DOHH2 (cell line): ENCODE data around the gene ADAMTS9.

ENCODE experiments used
- H3F3A ChIP-seq: fragments of 200-600 bp; sonication (generic), shearing (Covaris generic); 2 replicates; pipeline ENCODE4 v1.6.0; 2016; ENCODE audit warnings: antibody characterized with exemption, mild to moderate bottlenecking; ENCODE audit not compliant: control insufficient read depth, insufficient read depth
- H3K27ac ChIP-seq: fragments of 200-600 bp; sonication (generic); 2 replicates; pipeline ENCODE4 v1.5.1; 2014; ENCODE audit warnings: low read depth, mild to moderate bottlenecking, low read length, moderate library complexity
- H3K27me3 ChIP-seq: fragments of 200-600 bp; sonication (generic); 2 replicates; pipeline ENCODE4 v1.6.1; 2014; ENCODE audit warnings: mild to moderate bottlenecking, low read length, mixed read lengths; ENCODE audit not compliant: control insufficient read depth
- H3K36me3 ChIP-seq: fragments of 200-600 bp; sonication (generic); 2 replicates; pipeline ENCODE4 v1.6.1; 2014; ENCODE audit warnings: mild to moderate bottlenecking, low read length, moderate library complexity, mixed read lengths; ENCODE audit not compliant: control insufficient read depth
- H3K4me1 ChIP-seq: fragments of 200-600 bp; sonication (generic); 2 replicates; pipeline ENCODE4 v1.6.1; 2014; ENCODE audit warnings: mild to moderate bottlenecking, low read length, mixed read lengths; ENCODE audit not compliant: control insufficient read depth
- H3K4me2 ChIP-seq: fragments of 200-600 bp; sonication (generic); 2 replicates; pipeline ENCODE4 v1.6.0; 2014; ENCODE audit warnings: mild to moderate bottlenecking, low read length, moderate library complexity
- H3K4me3 ChIP-seq: fragments of 200-600 bp; sonication (generic); 2 replicates; pipeline ENCODE4 v1.5.1; 2014; ENCODE audit warnings: mild to moderate bottlenecking, low read length, mixed read lengths
- H3K79me2 ChIP-seq: fragments of 200-600 bp; sonication (generic); 2 replicates; pipeline ENCODE4 v1.6.1; 2014; ENCODE audit warnings: mild to moderate bottlenecking, low read length, mixed read lengths; ENCODE audit not compliant: control insufficient read depth
- H3K9me2 ChIP-seq: fragments of 200-600 bp; sonication (generic); replicated peaks from 2 replicates; pipeline ENCODE4 v1.6.1; 2014; ENCODE audit warnings: mild to moderate bottlenecking, low read length, mixed read lengths; ENCODE audit not compliant: control insufficient read depth
- H3K9me3 ChIP-seq: fragments of 200-600 bp; sonication (generic); 2 replicates; pipeline ENCODE4 v1.6.1; 2014; ENCODE audit warnings: antibody characterized with exemption, low read length, mixed read lengths; ENCODE audit not compliant: control insufficient read depth, insufficient read depth
- H4K20me1 ChIP-seq: fragments of 200-600 bp; sonication (generic); 2 replicates; pipeline ENCODE4 v1.6.0; 2014; ENCODE audit warnings: low read depth, mild to moderate bottlenecking, antibody characterized with exemption, low read length, moderate library complexity; ENCODE audit not compliant: control insufficient read depth, insufficient read depth
- CTCF ChIP-seq: fragments of 200-600 bp; sonication (generic); IDR thresholded peaks from one replicate; pipeline ENCODE4 v1.5.1; 2014; ENCODE audit warnings: antibody characterized with exemption, mild to moderate bottlenecking, low read depth, low read length; ENCODE audit not compliant: poor library complexity, severe bottlenecking
- EZH2phosphoT487 ChIP-seq: fragments of 200-600 bp; sonication (generic); IDR thresholded peaks from 2 replicates; pipeline ENCODE4 v1.6.1; 2017; ENCODE audit warnings: borderline replicate concordance, mild to moderate bottlenecking, antibody characterized with exemption, low read length, moderate library complexity, mixed read lengths

The ADAMTS9 gene

GRCh38 chr3:64554096-64554920 lies 133.5 kb downstream of the ADAMTS9 start:
- Histone ChIP-seq H4K20me1 (no peaks in the 10 kb centered on the region), H3K9me3 (no peaks in the 10 kb centered on the region), H3K79me2 (no peaks in the 10 kb centered on the region), H3K36me3 (no peaks in the 10 kb centered on the region), H3K4me2 (no peak overlapping the region), H3K4me3 (no peak overlapping the region), H3K27me3 (no peaks in the 10 kb centered on the region), H3K9me2 (no peaks in the 10 kb centered on the region), H3K27ac (no peak overlapping the region), H3K4me1 (no peaks in the 10 kb centered on the region), H3F3A (no peaks in the 10 kb centered on the region)
- no peak for TF ChIP-seq EZH2phosphoT487
- no peak for TF ChIP-seq CTCF

- H3K4me2 ChIP-seq, result no peak overlapping the region
- H3K79me2 ChIP-seq, result no peaks in the 10 kb centered on the region
- no peaks in the 10 kb centered on the region for H3K27me3 ChIP-seq
- no peaks in the 10 kb centered on the region for H4K20me1 ChIP-seq
- no peaks in the 10 kb centered on the region for H3K4me1 ChIP-seq
- no peaks in the 10 kb centered on the region for H3K9me2 ChIP-seq
- TF ChIP-seq EZH2phosphoT487 (no peak), CTCF (no peak)
- no peak overlapping the region for H3K27ac ChIP-seq
- no peaks in the 10 kb centered on the region for H3F3A ChIP-seq
- H3K4me3 ChIP-seq, result no peak overlapping the region
- no peaks in the 10 kb centered on the region for H3K9me3 ChIP-seq
- no peaks in the 10 kb centered on the region for H3K36me3 ChIP-seq
These were observed 134.8 kb downstream of the ADAMTS9 start for GRCh38 chr3:64552966-64553365.

- no peaks in the 10 kb centered on the region for H3F3A ChIP-seq
- no peaks in the 10 kb centered on the region for H4K20me1 ChIP-seq
- H3K4me2 ChIP-seq, result no peak overlapping the region
- H3K4me3 ChIP-seq, result no peak overlapping the region
- no peaks in the 10 kb centered on the region for H3K27me3 ChIP-seq
- H3K36me3 ChIP-seq, result no peaks in the 10 kb centered on the region
- no peaks in the 10 kb centered on the region for H3K4me1 ChIP-seq
- H3K9me3 ChIP-seq, result no peaks in the 10 kb centered on the region
- H3K79me2 ChIP-seq, result no peaks in the 10 kb centered on the region
- no peak overlapping the region for H3K27ac ChIP-seq
- no peaks in the 10 kb centered on the region for H3K9me2 ChIP-seq
- no peak for TF ChIP-seq CTCF
- TF ChIP-seq EZH2phosphoT487, result no peak
These were observed 135.6 kb downstream of the ADAMTS9 start for GRCh38 chr3:64552160-64552559.
